ENCODE measurements around the gene SERTAD3. TPM values are rescaled to one million over a fixed set of nuclear protein-coding genes. Genes with fewer than 3 reads are reported as not detected.
A peak's percentile ranks its signal among the peaks of the same experiment; 100 is the strongest.

SERTAD3 gene
- polyA plus RNA-seq, 2 of the 4 experiments (the other 2 are of a cell fraction), result 39.7 to 40.2 TPM

GRCh38 chr19:40443131-40443999 lies 770 bp downstream of the SERTAD3 start (continued):
- no peak for TF ChIP-seq HES2 (IDR thresholded peaks at IDR 0.05)
- no peak; the same call in 1 of the 2 replicates for TF ChIP-seq RARB (CRISPR knock-in tag; IDR thresholded peaks at IDR 0.05)
- no peak for TF ChIP-seq CTCF (IDR thresholded peaks at IDR 0.05)
- no peak for TF ChIP-seq HMGXB4 (CRISPR knock-in tag; IDR thresholded peaks at IDR 0.05; ENCODE audit: borderline replicate concordance)
- TF ChIP-seq EHMT2 (IDR thresholded peaks at IDR 0.05; ENCODE audit: low read depth), result no peak
- no peak for TF ChIP-seq ELK1 (IDR thresholded peaks at IDR 0.05; ENCODE audit: low read depth, low read length)
- no peak for TF ChIP-seq CHD4 (IDR thresholded peaks at IDR 0.05; ENCODE audit: borderline replicate concordance)
- TF ChIP-seq TFCP2L1 (CRISPR knock-in tag; IDR thresholded peaks at IDR 0.05), result peak; percentile 95
- TF ChIP-seq PHF8 (IDR thresholded peaks at IDR 0.05; ENCODE audit: borderline replicate concordance, low read depth), result no peak
- no peak for TF ChIP-seq ZFP36 (IDR thresholded peaks at IDR 0.05; ENCODE audit: borderline replicate concordance, partially characterized antibody)
- TF ChIP-seq HDAC2 (IDR thresholded peaks at IDR 0.05), result no peak
- TF ChIP-seq POLR2AphosphoS2 (conservative IDR thresholded peaks at IDR 0.05; ENCODE audit: low read length), result peak; percentile 96
- no peak; the same call in 1 of the 2 replicates for TF ChIP-seq RFX5 (IDR thresholded peaks at IDR 0.05)
- no peak; the same call in 1 of the 2 replicates for TF ChIP-seq REST (IDR thresholded peaks at IDR 0.05)
- TF ChIP-seq CHD2 (IDR thresholded peaks at IDR 0.05; ENCODE audit: low read length, partially characterized antibody), result peak; percentile 78
- TF ChIP-seq USF2 (IDR thresholded peaks at IDR 0.05), result no peak
- TF ChIP-seq MAFK (IDR thresholded peaks at IDR 0.05; ENCODE audit: partially characterized antibody), result no peak

Measured in A549 (cell line).